ENCODE measurements around the gene SPATA6. TPM values are rescaled to one million over a fixed set of nuclear protein-coding genes. Genes with fewer than 3 reads are reported as not detected.
A peak's percentile ranks its signal among the peaks of the same experiment; 100 is the strongest.

SPATA6 gene
- total and polyA plus RNA-seq, 2 of the 13 experiments (the other 11 are each of a cell fraction or from before 2014, with no cell fraction given), result 0.81 to 3.3 TPM

GRCh38 chr1:48333316-48333715, 138.7 kb downstream of the SPATA6 start:
- FAIRE-seq, result no peak

GRCh38 chr1:48332115-48332514, 139.9 kb downstream of the SPATA6 start:
- H3K27me3 ChIP-seq (ENCODE audit: control insufficient read depth in 1 of 2, insufficient read depth in 2 of 2, low read length in 2 of 2), result no peaks in the 10 kb centered on the region
- FAIRE-seq (no peak), DNase-seq (ENCODE audit: low spot score) (no peak), ATAC-seq (no peak)
- H3K9ac ChIP-seq (ENCODE audit: insufficient read depth, low read depth, low read length), result no peak overlapping the region
- in situ Hi-C loops (cut with HindIII; ENCODE audit: extremely low pct_ligation_motif_present, low pct_unique_long_range_greater_than_20kb) (no loop called here), intact Hi-C loops (cut with micrococcal nuclease; ENCODE audit: unreplicated experiment) (no loop called here)
- H3K36me3 ChIP-seq (replicated peaks in 1 of 2; ENCODE audit: control insufficient read depth in 1 of 2, insufficient read depth in 2 of 2, low read length in 2 of 2), result no peaks in the 10 kb centered on the region
- H3K9me3 ChIP-seq (ENCODE audit: low read length), result peaks cover 19% of the 10 kb centered on the region
- TF ChIP-seq RCOR2 (CRISPR knock-in tag; IDR thresholded peaks at IDR 0.05) (no peak), ATF7 (IDR thresholded peaks at IDR 0.05) (0 out of 2 replicates have a peak, but pooled peaks have one; percentile 17), ATF7 (CRISPR knock-in tag; IDR thresholded peaks at IDR 0.05) (no peak), JDP2 (CRISPR knock-in tag; IDR thresholded peaks at IDR 0.05; ENCODE audit: borderline replicate concordance) (no peak)
- no peak overlapping the region for H3K4me2 ChIP-seq (ENCODE audit: low read depth, low read length)
- H3K4me3 ChIP-seq (replicated peaks in 1 of 3; ENCODE audit: insufficient read depth in 1 of 3, low read depth in 2 of 3, low read length in 3 of 3), result no peak overlapping the region
- 16% methylated on average over 2 of the region's 2 CpGs for WGBS (ENCODE audit: low lambda C conversion rate)
- no peak overlapping the region for H3K27ac ChIP-seq (ENCODE audit: extremely low read length, insufficient read depth, low read length)
- no peaks in the 10 kb centered on the region for H4K20me1 ChIP-seq (ENCODE audit: insufficient read depth, low read length)
- CTCF ChIA-PET (ENCODE audit: low intra/inter-chr PET ratio, low total read pairs), result no interaction called here
- no peaks in the 10 kb centered on the region for H3K79me2 ChIP-seq (ENCODE audit: insufficient read depth, low read length)
- no TSS peak for BruUV-seq (replicated peaks)
- POLR2A ChIA-PET, result no interaction called here
- H2AFZ ChIP-seq (ENCODE audit: low read length), result no peak overlapping the region
- H3K4me1 ChIP-seq (ENCODE audit: insufficient read depth, low read length), result no peaks in the 10 kb centered on the region

More at GRCh38 chr1:48333316-48333715, 138.7 kb downstream of the SPATA6 start:
- no TSS peak for BruUV-seq (replicated peaks)
- CTCF ChIA-PET (ENCODE audit: low intra/inter-chr PET ratio, low total read pairs), result no interaction called here
- in situ Hi-C loops (cut with HindIII; ENCODE audit: extremely low pct_ligation_motif_present, low pct_unique_long_range_greater_than_20kb) (no loop called here), intact Hi-C loops (cut with micrococcal nuclease; ENCODE audit: unreplicated experiment) (no loop called here)
- H3K27me3 ChIP-seq (ENCODE audit: control insufficient read depth in 1 of 2, insufficient read depth in 2 of 2, low read length in 2 of 2), result no peaks in the 10 kb centered on the region
- DNase-seq (ENCODE audit: low spot score) (no peak), ATAC-seq (no peak)
- 17% methylated on average over 2 of the region's 2 CpGs for WGBS (ENCODE audit: low lambda C conversion rate)
- no peaks in the 10 kb centered on the region for H4K20me1 ChIP-seq (ENCODE audit: insufficient read depth, low read length)
- no peak overlapping the region for H3K9ac ChIP-seq (ENCODE audit: insufficient read depth, low read depth, low read length)
- POLR2A ChIA-PET, result no interaction called here
- no peak overlapping the region for H3K4me3 ChIP-seq (replicated peaks in 1 of 3; ENCODE audit: insufficient read depth in 1 of 3, low read depth in 2 of 3, low read length in 3 of 3)
- H3K79me2 ChIP-seq (ENCODE audit: insufficient read depth, low read length), result no peaks in the 10 kb centered on the region
- no peaks in the 10 kb centered on the region for H3K36me3 ChIP-seq (replicated peaks in 1 of 2; ENCODE audit: control insufficient read depth in 1 of 2, insufficient read depth in 2 of 2, low read length in 2 of 2)
- H3K4me1 ChIP-seq (ENCODE audit: insufficient read depth, low read length), result no peaks in the 10 kb centered on the region
- no peak overlapping the region for H3K4me2 ChIP-seq (ENCODE audit: low read depth, low read length)
- H2AFZ ChIP-seq (ENCODE audit: low read length), result no peak overlapping the region
- H3K9me3 ChIP-seq (ENCODE audit: low read length), result peaks cover 19% of the 10 kb centered on the region
- no peak overlapping the region for H3K27ac ChIP-seq (ENCODE audit: extremely low read length, insufficient read depth, low read length)
- TF ChIP-seq MYNN (CRISPR knock-in tag; IDR thresholded peaks at IDR 0.05; ENCODE audit: low read depth), result no peak
- no peak for TF ChIP-seq SOX6 (IDR thresholded peaks at IDR 0.05)
- no peak for TF ChIP-seq SOX6 (CRISPR knock-in tag; IDR thresholded peaks at IDR 0.05)
- no peak for TF ChIP-seq MEIS1 (CRISPR knock-in tag; IDR thresholded peaks at IDR 0.05; ENCODE audit: borderline replicate concordance)

Measured in HepG2 (cell line).